SK-N-SH treated with all-trans-retinoic acid at 6 μM for 48 hours (cell line): ENCODE data around the gene CYBA.

Experiments
- ATAC-seq: fragments of 200-7000 bp; cut with Tn5 transposase; 3 replicates; pipeline ENCODE4 v1.9.1; 2020; ENCODE audit warnings: mild to moderate bottlenecking, moderate library complexity
- ARNTL ChIP-seq: fragments of 450-650 bp; formaldehyde crosslinking; IDR thresholded peaks from 2 replicates; pipeline ENCODE4 v1.5.0; 2020; ENCODE audit warnings: low read depth, mild to moderate bottlenecking, moderate library complexity, borderline replicate concordance
- BACH2 ChIP-seq: fragments of 250-450 bp; sonication (Bioruptor Pico); IDR thresholded peaks from 2 replicates; pipeline ENCODE4 v1.9.0; 2021; ENCODE audit warnings: mild to moderate bottlenecking, borderline replicate concordance
- CREB5 ChIP-seq: fragments of 250-450 bp; sonication (Bioruptor Pico); IDR thresholded peaks from 2 replicates; pipeline ENCODE4 v1.5.1; 2020; ENCODE audit warnings: low read depth, mild to moderate bottlenecking, moderate library complexity
- CSDC2 ChIP-seq: fragments of 250-450 bp; sonication (Bioruptor Pico); IDR thresholded peaks from 2 replicates; pipeline ENCODE4 v1.5.0; 2020; ENCODE audit warnings: mild to moderate bottlenecking, moderate library complexity
- GLIS3 ChIP-seq: fragments of 250-450 bp; sonication (Bioruptor Pico); IDR thresholded peaks from 2 replicates; pipeline ENCODE4 v1.5.0; 2020; ENCODE audit warnings: mild to moderate bottlenecking, moderate library complexity
- ISL1 ChIP-seq: fragments of 250-450 bp; sonication (Bioruptor Pico); IDR thresholded peaks from 2 replicates; pipeline ENCODE4 v2.1.2; 2022; ENCODE audit warnings: mild to moderate bottlenecking, moderate library complexity
- PATZ1 ChIP-seq: fragments of 250-450 bp; sonication (Bioruptor Pico); IDR thresholded peaks from 2 replicates; pipeline ENCODE4 v1.8.0; 2020; ENCODE audit warnings: mild to moderate bottlenecking, moderate library complexity, borderline replicate concordance
- POU6F1 ChIP-seq: fragments of 250-450 bp; sonication (Bioruptor Pico); IDR thresholded peaks from 2 replicates; pipeline ENCODE4 v1.8.0; 2021; ENCODE audit warnings: low read depth, mild to moderate bottlenecking, moderate library complexity, borderline replicate concordance
- PPARA ChIP-seq: fragments of 250-450 bp; sonication (Bioruptor Pico); IDR thresholded peaks from 2 replicates; pipeline ENCODE4 v1.5.0; 2020; ENCODE audit warnings: mild to moderate bottlenecking, borderline replicate concordance
- RARB ChIP-seq: fragments of 250-450 bp; sonication (Bioruptor Pico); IDR thresholded peaks from 2 replicates; pipeline ENCODE4 v1.8.0; 2021; ENCODE audit warnings: mild to moderate bottlenecking, moderate library complexity
- SNAI2 ChIP-seq: fragments of 250-450 bp; sonication (Bioruptor Pico); IDR thresholded peaks from 2 replicates; pipeline ENCODE4 v1.5.0; 2020; ENCODE audit warnings: mild to moderate bottlenecking, moderate library complexity
- TCF4 ChIP-seq: fragments of 250-450 bp; sonication (Bioruptor Pico); IDR thresholded peaks from 2 replicates; pipeline ENCODE4 v1.8.0; 2021; ENCODE audit warnings: mild to moderate bottlenecking, moderate library complexity, borderline replicate concordance
- TOX ChIP-seq: fragments of 250-450 bp; sonication (Bioruptor Pico); IDR thresholded peaks from 2 replicates; pipeline ENCODE4 v1.8.0; 2021; ENCODE audit warnings: mild to moderate bottlenecking, moderate library complexity, borderline replicate concordance
- TSHZ2 ChIP-seq: fragments of 250-450 bp; sonication (Bioruptor Pico); IDR thresholded peaks from 2 replicates; pipeline ENCODE4 v1.5.0; 2020; ENCODE audit warnings: mild to moderate bottlenecking, moderate library complexity
- ZFP3 ChIP-seq: fragments of 250-450 bp; sonication (Bioruptor Pico); IDR thresholded peaks from 2 replicates; pipeline ENCODE4 v1.5.0; 2020; ENCODE audit warnings: mild to moderate bottlenecking, moderate library complexity
- ZFP30 ChIP-seq: fragments of 450-650 bp; formaldehyde crosslinking; IDR thresholded peaks from 2 replicates; pipeline ENCODE4 v1.5.0; 2022; ENCODE audit warnings: mild to moderate bottlenecking, moderate library complexity
- ZNF565 ChIP-seq: fragments of 450-650 bp; formaldehyde crosslinking; conservative IDR thresholded peaks from 2 replicates; pipeline ENCODE4 v1.5.0; 2020; ENCODE audit warnings: low read depth, mild to moderate bottlenecking, moderate library complexity
- ZNF70 ChIP-seq: fragments of 450-650 bp; formaldehyde crosslinking; IDR thresholded peaks from 2 replicates; pipeline ENCODE4 v1.5.0; 2020; ENCODE audit warnings: mild to moderate bottlenecking, moderate library complexity
- ZNF8 ChIP-seq: fragments of 450-650 bp; formaldehyde crosslinking; IDR thresholded peaks from 2 replicates; pipeline ENCODE4 v1.5.0; 2020; ENCODE audit warnings: mild to moderate bottlenecking, moderate library complexity

The CYBA gene

GRCh38 chr16:88692861-88693260 lies 42.0 kb upstream of the CYBA start:
- TF ChIP-seq CREB5 (CRISPR knock-in tag) (no peak), ZNF8 (no peak), ZNF70 (CRISPR knock-in tag) (no peak), TOX (CRISPR knock-in tag) (no peak), TSHZ2 (CRISPR knock-in tag) (no peak), ZNF565 (CRISPR knock-in tag) (no peak), ZFP30 (CRISPR knock-in tag) (no peak), PATZ1 (CRISPR knock-in tag) (no peak), GLIS3 (no peak), ISL1 (CRISPR knock-in tag) (no peak), POU6F1 (no peak), ZFP3 (CRISPR knock-in tag) (no peak), RARB (CRISPR knock-in tag) (no peak), ARNTL (CRISPR knock-in tag) (no peak)
- ATAC-seq = no peak

- no peak for TF ChIP-seq ISL1 (CRISPR knock-in tag)
- no peak for TF ChIP-seq POU6F1
- TF ChIP-seq GLIS3 = no peak
- no peak for TF ChIP-seq SNAI2 (CRISPR knock-in tag)
- no peak for TF ChIP-seq CSDC2 (CRISPR knock-in tag)
- no peak for TF ChIP-seq TSHZ2 (CRISPR knock-in tag)
- no peak for TF ChIP-seq ZNF565 (CRISPR knock-in tag)
- TF ChIP-seq PATZ1 (CRISPR knock-in tag) = no peak
- no peak for TF ChIP-seq PPARA (CRISPR knock-in tag)
- no peak for TF ChIP-seq BACH2 (CRISPR knock-in tag)
- no peak for TF ChIP-seq TCF4 (CRISPR knock-in tag)
- no peak for TF ChIP-seq ARNTL (CRISPR knock-in tag)
- ATAC-seq = no peak
Measured at GRCh38 chr16:88691924-88692560, 41.2 kb upstream of the CYBA start.
